Colonic mucosa (tissue), 4 donors: ENCODE results near the gene MOB3B. TPM values are rescaled to one million over a fixed set of nuclear protein-coding genes. Genes with fewer than 3 reads are reported as not detected.

Experiments used
- DNase-seq: peaks from one replicate; pipeline ENCODE4 v3.0.0-alpha.2; 2020
- H3K27ac ChIP-seq: fragments of 200-600 bp; one replicate; pipeline ENCODE4 v1.8.0; 2021
- H3K27me3 ChIP-seq: fragments of 200-600 bp; one replicate; pipeline ENCODE4 v1.8.0; 2021
- H3K36me3 ChIP-seq: fragments of 200-600 bp; one replicate; pipeline ENCODE4 v1.8.0; 2021
- H3K4me1 ChIP-seq: fragments of 200-600 bp; one replicate; pipeline ENCODE4 v1.8.0; 2021; ENCODE audit warnings: mild to moderate bottlenecking
- H3K4me3 ChIP-seq: fragments of 200-600 bp; one replicate; pipeline ENCODE4 v1.8.0; 2021
- H3K9ac ChIP-seq, 2 donors: one replicate each; pipeline ENCODE4 v1.7.0; 2013; ENCODE audit warnings: control low read depth in 2 of 2, low read depth in 2 of 2, low read length in 2 of 2
- H3K9me3 ChIP-seq: fragments of 200-600 bp; one replicate; pipeline ENCODE4 v1.8.0; 2021
- CTCF ChIP-seq: fragments of 200-600 bp; IDR thresholded peaks from one replicate; pipeline ENCODE4 v1.8.0; 2022; ENCODE audit warnings: antibody characterized with exemption, mild to moderate bottlenecking
- intact Hi-C: fragments of 100-400 bp; cut with DNase I; formaldehyde crosslinking; loops from one replicate; pipeline ENCODE4 v1.14.1; 2022
- total RNA-seq, 2 donors: library from RNA; stranded (reverse); fragmentation: NEBNext Ultra II Directional in 1 of 2; extraction: Animal tissue kit (Norgen Biotek cat#: 25700) in 1 of 2; gene quantifications; one replicate each; pipeline ENCODE4 v1.2.1, GENCODE V29; 2021
- donor health status: healthy.
- donor health status: DM: no; HTN: no; CAD: no.
- donor health status: DM: no; HTN: no; CAD: no.

Gene MOB3B
- total RNA-seq, 2 donors from 2014 or later = 35.8 to 39.6 TPM

GRCh38 chr9:27564670-27565069 is 35.1 kb upstream of the MOB3B start:
- peak overlapping the region; percentile 2 for H3K27ac ChIP-seq
- no peak overlapping the region for H3K4me3 ChIP-seq
- no peak overlapping the region for H3K9ac ChIP-seq
- intact Hi-C loops = no loop called here
- TF ChIP-seq CTCF = no peak
- no peaks in the 10 kb centered on the region for H3K4me1 ChIP-seq
- no peaks in the 10 kb centered on the region for H3K9me3 ChIP-seq
- no peaks in the 10 kb centered on the region for H3K27me3 ChIP-seq
- DNase-seq = no peak
- no peaks in the 10 kb centered on the region for H3K36me3 ChIP-seq

GRCh38 chr9:27563738-27564430 is 34.3 kb upstream of the MOB3B start:
- Histone ChIP-seq H3K36me3 (no peaks in the 10 kb centered on the region), H3K27ac (no peak overlapping the region), H3K9me3 (no peaks in the 10 kb centered on the region), H3K4me1 (no peaks in the 10 kb centered on the region), H3K4me3 (no peak overlapping the region), H3K9ac (no peak overlapping the region), H3K27me3 (no peaks in the 10 kb centered on the region)
- no peak for TF ChIP-seq CTCF
- intact Hi-C loops = no loop called here
- no peak for DNase-seq

- Histone ChIP-seq H3K4me3 (no peak overlapping the region), H3K9ac (no peak overlapping the region), H3K27ac (no peak overlapping the region), H3K9me3 (no peaks in the 10 kb centered on the region), H3K4me1 (no peaks in the 10 kb centered on the region), H3K27me3 (no peaks in the 10 kb centered on the region), H3K36me3 (no peaks in the 10 kb centered on the region)
- intact Hi-C loops = no loop called here
- TF ChIP-seq CTCF = no peak
- DNase-seq = no peak
These were observed 32.1 kb upstream of the MOB3B start for GRCh38 chr9:27561685-27562084.

- Histone ChIP-seq H3K9ac (no peak overlapping the region), H3K27me3 (no peaks in the 10 kb centered on the region), H3K4me3 (no peak overlapping the region), H3K4me1 (no peaks in the 10 kb centered on the region), H3K9me3 (no peaks in the 10 kb centered on the region), H3K36me3 (no peaks in the 10 kb centered on the region), H3K27ac (no peak overlapping the region)
- DNase-seq = no peak
- TF ChIP-seq CTCF = no peak
- intact Hi-C loops = no loop called here
These were observed 30.8 kb upstream of the MOB3B start for GRCh38 chr9:27560457-27560856.

- DNase-seq = no peak
- no peak for TF ChIP-seq CTCF
- H3K9ac ChIP-seq = no peak overlapping the region
- H3K9me3 ChIP-seq = no peaks in the 10 kb centered on the region
- intact Hi-C loops = no loop called here
- H3K36me3 ChIP-seq = no peaks in the 10 kb centered on the region
- H3K27ac ChIP-seq = no peak overlapping the region
- no peak overlapping the region for H3K4me3 ChIP-seq
- H3K4me1 ChIP-seq = no peaks in the 10 kb centered on the region
- no peaks in the 10 kb centered on the region for H3K27me3 ChIP-seq
These were observed 28.7 kb upstream of the MOB3B start for GRCh38 chr9:27558307-27558706.
